T47D (cell line): Measurements from ENCODE around the gene ZHX3.

Source experiments
- DNase-seq, 2 experiments: peaks; one replicate each; pipeline versions ENCODE4 v3.0.0 to v3.0.0-alpha.2; 2011 to 2012; ENCODE audit warnings: low read depth in 1 of 2, low spot score in 1 of 2
- JUND ChIP-seq: IDR thresholded peaks from 2 replicates; pipeline ENCODE4 v1.6.1; 2012; ENCODE audit warnings: low read depth
- in situ Hi-C: cut with HindIII; loops from 2 replicates; pipeline ENCODE4 v1.10.0; 2016; ENCODE audit warnings: low sequenced_read_pairs, low pct_unique_long_range_greater_than_20kb

ZHX3 gene

GRCh38 chr20:41141153-41141815 lies 176.2 kb downstream of the ZHX3 start:
- no peak for TF ChIP-seq JUND
- in situ Hi-C loops, result no loop called here
- no peak for DNase-seq

- no peak for DNase-seq
- no peak for TF ChIP-seq JUND
- in situ Hi-C loops, result no loop called here
These were observed 177.1 kb downstream of the ZHX3 start for GRCh38 chr20:41140226-41141133.

GRCh38 chr20:41139227-41140093 lies 178.1 kb downstream of the ZHX3 start:
- no peak for TF ChIP-seq JUND
- no peak for DNase-seq
- in situ Hi-C loops, result no loop called here

GRCh38 chr20:41138475-41139226 lies 178.9 kb downstream of the ZHX3 start:
- no peak for TF ChIP-seq JUND
- in situ Hi-C loops, result no loop called here
- DNase-seq, result no peak

GRCh38 chr20:41137614-41138474 lies 179.7 kb downstream of the ZHX3 start:
- peak; percentile 54 to 56 for DNase-seq
- in situ Hi-C loops, result no loop called here
- no peak for TF ChIP-seq JUND

GRCh38 chr20:41136680-41137613 lies 180.6 kb downstream of the ZHX3 start, which contains the start of gene PLCG1:
Gene PLCG1 (plus strand): TSS chr20:41137543. CDS start chr20:41137642, 99 bp downstream.
- no peak for TF ChIP-seq JUND
- DNase-seq, result peak; percentile 90 to 98
- in situ Hi-C loops, result no loop called here

GRCh38 chr20:41135888-41136679 lies 181.4 kb downstream of the ZHX3 start:
- no peak for TF ChIP-seq JUND
- in situ Hi-C loops, result no loop called here
- DNase-seq, result no peak

GRCh38 chr20:41135187-41135887 lies 182.2 kb downstream of the ZHX3 start:
- in situ Hi-C loops, result no loop called here
- DNase-seq, result peak; percentile 67 to 80
- TF ChIP-seq JUND, result no peak
